Mesodermal cell (in vitro differentiated cells): ENCODE results near the gene ACOXL.

Experiments used
- H3K27ac ChIP-seq: 2 replicates; pipeline ENCODE4 v1.7.0; 2013; ENCODE audit warnings: mild to moderate bottlenecking, low read depth, low read length, moderate library complexity; ENCODE audit not compliant: severe bottlenecking
- H3K36me3 ChIP-seq: 2 replicates; pipeline ENCODE4 v1.7.1; 2013; ENCODE audit warnings: mild to moderate bottlenecking, low read length, moderate library complexity; ENCODE audit not compliant: control insufficient read depth, insufficient read depth
- H3K4me1 ChIP-seq: one replicate; pipeline ENCODE4 v1.7.1; 2013; ENCODE audit warnings: mild to moderate bottlenecking, low read length; ENCODE audit not compliant: insufficient read depth, control insufficient read depth, poor library complexity, severe bottlenecking
- H3K4me3 ChIP-seq: 2 replicates; pipeline ENCODE4 v1.7.0; 2013; ENCODE audit warnings: low read length, control low read depth, mild to moderate bottlenecking; ENCODE audit not compliant: insufficient read depth, poor library complexity, severe bottlenecking; ENCODE audit errors: extremely low read depth
- H3K9me3 ChIP-seq: 2 replicates; pipeline ENCODE4 v1.7.1; 2013; ENCODE audit warnings: mild to moderate bottlenecking, low read length, moderate library complexity; ENCODE audit not compliant: control insufficient read depth
- WGBS, 2 experiments: methylation state at CpG; one replicate each; pipeline ENCODE4 v1.1.5; 2013; ENCODE audit warnings: missing lambda C conversion rate in 2 of 2; ENCODE audit not compliant: insufficient coverage in 2 of 2; 5-methylcytosine and 5-hydroxymethylcytosine counted together

ACOXL gene

DNA sequence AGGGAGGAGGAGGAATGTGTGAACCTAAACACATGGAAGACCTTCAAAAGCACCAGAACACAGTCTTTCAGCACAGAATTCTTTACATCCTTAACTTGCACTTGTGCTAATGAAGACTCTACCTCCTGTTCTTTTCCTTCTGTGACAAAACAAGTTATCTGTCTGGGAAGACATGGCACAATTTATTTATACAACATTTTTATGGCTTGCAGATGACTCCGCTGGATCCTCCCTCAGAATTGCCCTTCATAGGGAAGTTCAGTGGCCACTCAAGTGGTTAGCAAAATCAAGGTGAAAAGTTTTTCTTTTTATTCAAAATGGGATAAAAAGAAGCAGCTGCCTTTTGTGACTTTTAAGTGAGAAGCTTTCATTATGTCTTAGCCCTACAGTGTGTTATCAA is 409.7 kb downstream of the ACOXL start:
- no peak overlapping the region for H3K4me3 ChIP-seq
- no peaks in the 10 kb centered on the region for H3K9me3 ChIP-seq
- H3K27ac ChIP-seq = no peak overlapping the region
- peaks cover 16% of the 10 kb centered on the region for H3K36me3 ChIP-seq
- 100% methylated on average over 1 of the region's 1 CpG; no CpG with 5 or more reads in 1 of the 2 experiments for WGBS, 2 experiments
- no peaks in the 10 kb centered on the region for H3K4me1 ChIP-seq

DNA sequence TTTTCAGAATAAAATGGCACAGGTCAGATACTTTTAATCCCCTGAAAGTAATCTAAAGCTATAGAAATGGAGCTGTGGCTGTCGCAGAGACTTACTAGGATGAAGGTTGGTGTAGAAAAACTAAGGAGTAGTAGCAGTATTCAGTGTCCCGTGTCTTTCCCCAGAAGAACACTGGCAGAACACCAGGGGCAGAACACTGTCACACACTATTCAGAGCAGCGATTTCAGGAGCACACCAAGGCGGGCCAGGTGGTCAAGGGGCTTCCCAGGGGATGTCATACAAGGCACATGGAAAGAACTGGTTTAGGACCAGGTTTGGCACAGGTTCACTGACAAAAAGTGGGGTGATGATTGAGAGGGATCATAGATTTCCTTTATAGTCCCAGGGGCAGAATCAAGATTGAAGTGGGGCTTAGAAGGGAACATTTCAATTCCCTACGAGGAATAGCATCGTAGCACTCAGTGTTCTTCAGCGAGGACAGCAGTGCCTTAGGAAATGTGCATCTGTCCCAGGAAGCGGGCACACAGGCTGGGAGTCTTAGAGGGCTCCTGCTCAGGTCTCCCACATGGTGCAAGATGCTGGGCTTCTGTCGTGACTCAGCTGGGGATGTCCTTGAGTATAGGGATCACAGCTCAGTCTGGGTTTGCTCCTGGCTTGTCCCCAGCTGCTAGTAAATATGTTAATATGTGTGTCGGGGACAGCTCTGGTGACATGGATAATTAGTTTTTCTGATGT is 410.9 kb downstream of the ACOXL start:
- no peak overlapping the region for H3K4me3 ChIP-seq
- H3K4me1 ChIP-seq = no peaks in the 10 kb centered on the region
- no peaks in the 10 kb centered on the region for H3K9me3 ChIP-seq
- H3K36me3 ChIP-seq = peaks cover 16% of the 10 kb centered on the region
- no peak overlapping the region for H3K27ac ChIP-seq
- WGBS, 2 experiments = 90 to 94% methylated on average over 7 to 9 of the region's 10 CpGs

DNA sequence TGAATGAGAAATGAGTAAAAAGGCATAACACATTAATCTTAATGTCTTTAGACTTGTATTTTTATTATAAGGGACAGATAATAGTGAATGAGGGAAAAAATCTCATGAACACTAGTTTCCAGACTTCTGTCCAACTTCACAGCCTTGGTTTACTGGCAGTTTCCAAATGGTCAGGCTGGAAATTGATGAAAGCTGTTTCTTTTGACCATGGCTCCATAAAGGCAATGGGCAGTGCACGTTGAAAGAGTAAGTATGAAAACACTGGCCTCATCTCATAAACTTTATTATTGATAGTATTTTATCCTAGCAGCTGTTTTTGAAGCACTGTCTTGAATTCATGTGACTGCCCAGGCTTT is 411.4 kb downstream of the ACOXL start:
- Histone ChIP-seq H3K4me3 (no peak overlapping the region), H3K27ac (no peak overlapping the region), H3K9me3 (no peaks in the 10 kb centered on the region), H3K4me1 (no peaks in the 10 kb centered on the region), H3K36me3 (peaks cover 16% of the 10 kb centered on the region)
- no CpG with 5 or more reads among the region's 1 CpG for WGBS, 2 experiments

DNA sequence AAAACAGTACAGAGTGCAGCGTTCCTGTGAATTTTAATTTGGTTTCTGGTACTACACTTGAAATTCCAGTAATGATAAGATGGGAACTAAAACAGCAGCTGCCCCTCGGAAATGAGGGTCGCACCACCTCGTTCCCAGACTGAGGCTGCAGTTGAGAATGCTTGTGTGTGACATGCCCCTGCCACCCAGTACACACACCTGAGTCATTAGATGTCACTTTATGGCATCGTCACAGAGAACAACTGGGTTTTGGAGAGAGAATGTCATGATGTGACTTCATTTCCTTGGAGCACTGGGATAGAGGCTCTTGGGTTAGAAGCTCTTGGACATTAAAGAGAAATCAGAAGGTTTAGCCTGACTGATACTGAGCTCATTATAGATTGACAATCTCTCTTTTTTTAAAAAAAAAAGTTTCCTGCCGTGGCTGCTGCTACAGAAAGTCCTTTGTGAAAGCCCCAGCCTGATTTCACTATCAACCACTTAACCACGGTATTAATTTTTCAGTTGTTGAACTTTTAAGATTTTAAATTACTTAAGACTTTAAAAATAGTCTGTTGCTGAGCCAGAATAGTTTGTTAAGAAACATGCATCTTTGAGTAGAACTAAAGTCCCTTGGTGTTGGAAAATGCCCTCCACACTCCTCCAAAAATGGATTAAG is 412.9 kb downstream of the ACOXL start:
- H3K27ac ChIP-seq = no peak overlapping the region
- H3K4me3 ChIP-seq = no peak overlapping the region
- H3K4me1 ChIP-seq = no peaks in the 10 kb centered on the region
- H3K9me3 ChIP-seq = no peaks in the 10 kb centered on the region
- 72 to 100% methylated on average over 3 to 4 of the region's 7 CpGs for WGBS, 2 experiments
- peaks cover 17% of the 10 kb centered on the region for H3K36me3 ChIP-seq

DNA sequence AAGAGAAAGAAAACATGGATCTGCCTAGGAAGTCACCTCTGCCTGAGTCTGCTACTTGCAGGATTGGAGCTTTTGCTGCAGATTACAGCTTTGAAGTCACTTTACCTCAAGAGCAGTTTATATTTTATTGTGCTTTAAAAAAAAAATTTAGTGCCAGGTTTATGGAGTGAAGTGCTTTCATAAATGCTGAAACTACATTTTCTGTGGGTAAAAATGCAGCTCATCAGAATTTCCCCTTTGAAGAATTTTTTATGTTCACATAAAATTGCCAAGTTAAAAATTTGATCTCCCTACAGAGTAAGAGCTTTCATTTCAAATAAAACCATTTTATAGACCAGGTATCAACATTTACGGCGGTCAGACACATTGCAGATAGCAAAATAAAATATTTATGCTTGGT is 413.6 kb downstream of the ACOXL start:
- no peaks in the 10 kb centered on the region for H3K9me3 ChIP-seq
- no peak overlapping the region for H3K4me3 ChIP-seq
- peaks cover 20% of the 10 kb centered on the region for H3K36me3 ChIP-seq
- no peak overlapping the region for H3K27ac ChIP-seq
- H3K4me1 ChIP-seq = no peaks in the 10 kb centered on the region
- WGBS, 2 experiments = no CpG with 5 or more reads among the region's 2 CpGs

DNA sequence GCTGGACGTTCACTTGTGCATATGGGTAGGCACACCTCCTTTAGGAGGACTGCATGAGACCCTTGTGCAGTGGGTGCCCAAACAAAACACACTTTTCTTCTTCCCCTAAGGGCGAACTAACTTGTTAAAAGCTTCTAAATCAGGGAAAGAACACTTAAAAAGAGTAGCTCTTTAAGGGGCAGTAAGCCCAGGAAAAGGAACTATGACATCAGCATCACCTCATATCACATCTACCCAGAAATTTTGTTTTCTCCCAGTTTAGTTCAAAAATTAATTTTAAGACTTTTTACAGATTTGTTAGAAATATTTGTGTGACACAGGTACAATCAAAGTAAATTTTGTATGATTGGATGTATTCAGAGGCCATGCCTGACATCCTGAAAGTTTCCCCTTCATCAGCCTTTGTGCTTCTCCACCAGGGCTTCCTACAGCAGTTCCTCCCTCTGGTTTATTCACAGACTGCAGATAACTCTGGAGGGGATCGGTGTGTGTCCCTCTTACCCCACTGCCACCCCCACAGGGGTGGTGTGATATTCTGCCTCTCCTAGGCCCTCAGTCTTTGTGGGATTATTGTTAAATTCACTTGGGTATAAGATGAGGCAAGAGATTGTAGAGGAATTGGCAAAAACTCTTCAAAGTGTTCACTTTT is 416.0 kb downstream of the ACOXL start:
- no peaks in the 10 kb centered on the region for H3K9me3 ChIP-seq
- H3K4me1 ChIP-seq = no peaks in the 10 kb centered on the region
- no peak overlapping the region for H3K27ac ChIP-seq
- H3K36me3 ChIP-seq = peaks cover 32% of the 10 kb centered on the region
- H3K4me3 ChIP-seq = no peak overlapping the region
- WGBS, 2 experiments = 100% methylated on average over 1 of the region's 3 CpGs; no CpG with 5 or more reads in 1 of the 2 experiments

DNA sequence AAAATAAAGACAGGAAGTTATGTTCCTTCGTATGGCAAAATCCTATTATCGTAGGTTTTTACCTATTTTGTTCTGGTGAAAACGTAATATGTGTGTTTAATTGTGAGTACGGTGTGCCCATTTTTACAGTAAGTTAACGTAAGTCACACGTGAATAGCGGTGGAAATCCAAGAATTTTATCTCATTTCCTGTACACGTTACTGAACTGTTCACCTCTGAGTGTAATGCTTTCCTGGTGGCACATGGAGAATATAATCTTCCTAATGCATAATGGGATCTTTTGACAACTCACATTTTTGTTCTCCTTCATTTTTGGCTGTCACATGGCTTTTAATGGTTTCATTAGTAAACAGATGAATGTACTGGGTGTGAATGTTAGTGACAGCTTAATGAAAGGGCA is 416.6 kb downstream of the ACOXL start:
- no peak overlapping the region for H3K27ac ChIP-seq
- WGBS, 2 experiments = 93 to 99% methylated on average over 7 to 8 of the region's 8 CpGs
- no peaks in the 10 kb centered on the region for H3K9me3 ChIP-seq
- no peaks in the 10 kb centered on the region for H3K4me1 ChIP-seq
- peaks cover 36% of the 10 kb centered on the region for H3K36me3 ChIP-seq
- H3K4me3 ChIP-seq = no peak overlapping the region

DNA sequence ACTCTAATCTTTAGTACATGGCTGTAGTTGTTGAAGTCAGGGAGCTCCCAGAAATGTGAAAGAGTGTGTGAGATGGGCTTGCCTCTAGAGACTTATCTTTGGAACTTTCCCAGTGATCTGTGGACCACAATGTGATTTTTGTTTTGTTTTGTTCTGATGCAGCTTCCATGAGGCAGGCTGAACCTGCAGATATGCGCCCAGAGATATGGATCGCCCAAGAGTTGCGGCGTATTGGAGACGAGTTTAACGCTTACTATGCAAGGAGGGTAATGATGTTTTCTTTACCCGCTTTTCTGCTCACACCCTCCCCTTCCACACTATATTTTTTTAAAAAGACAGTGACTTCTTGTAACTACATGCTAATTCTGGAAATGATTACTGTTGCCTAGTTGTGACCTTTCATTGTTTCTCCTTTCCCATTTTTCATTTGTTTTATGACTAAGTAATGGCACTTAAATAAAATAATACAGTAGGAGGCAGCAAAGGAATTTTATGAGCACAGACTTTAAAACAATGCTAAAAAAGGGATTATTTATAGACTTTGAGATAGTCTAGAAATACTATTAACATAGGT is 417.6 kb downstream of the ACOXL start:
- no peak overlapping the region for H3K4me3 ChIP-seq
- H3K27ac ChIP-seq = no peak overlapping the region
- peaks cover 2% of the 10 kb centered on the region for H3K4me1 ChIP-seq
- H3K9me3 ChIP-seq = no peaks in the 10 kb centered on the region
- 92% methylated on average over 2 of the region's 7 CpGs; no CpG with 5 or more reads in 1 of the 2 experiments for WGBS, 2 experiments
- peaks cover 42% of the 10 kb centered on the region for H3K36me3 ChIP-seq

DNA sequence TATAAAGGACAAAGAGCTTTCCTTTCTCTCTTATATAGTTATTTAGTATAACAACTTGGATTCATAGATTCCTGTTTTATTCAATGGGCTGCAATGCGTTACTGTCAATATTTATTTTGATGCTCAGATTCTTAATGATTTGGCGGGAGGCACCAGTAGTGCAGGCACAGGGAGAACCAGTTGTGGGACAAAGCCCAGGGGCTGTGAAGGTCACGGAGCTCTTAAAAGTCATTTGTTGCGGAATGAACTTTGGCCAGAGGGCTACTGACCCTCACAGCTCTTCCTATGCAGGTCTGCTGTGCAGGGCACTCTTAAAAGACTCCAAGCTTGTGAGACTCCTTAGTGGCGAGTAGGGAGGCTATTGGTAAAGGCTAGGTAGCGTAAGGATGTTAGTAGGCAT is 422.4 kb downstream of the ACOXL start:
- no peak overlapping the region for H3K4me3 ChIP-seq
- peaks cover 15% of the 10 kb centered on the region for H3K4me1 ChIP-seq
- no peak overlapping the region for H3K27ac ChIP-seq
- no peaks in the 10 kb centered on the region for H3K9me3 ChIP-seq
- 94 to 95% methylated on average over 4 to 6 of the region's 6 CpGs for WGBS, 2 experiments
- H3K36me3 ChIP-seq = peaks cover 53% of the 10 kb centered on the region

DNA sequence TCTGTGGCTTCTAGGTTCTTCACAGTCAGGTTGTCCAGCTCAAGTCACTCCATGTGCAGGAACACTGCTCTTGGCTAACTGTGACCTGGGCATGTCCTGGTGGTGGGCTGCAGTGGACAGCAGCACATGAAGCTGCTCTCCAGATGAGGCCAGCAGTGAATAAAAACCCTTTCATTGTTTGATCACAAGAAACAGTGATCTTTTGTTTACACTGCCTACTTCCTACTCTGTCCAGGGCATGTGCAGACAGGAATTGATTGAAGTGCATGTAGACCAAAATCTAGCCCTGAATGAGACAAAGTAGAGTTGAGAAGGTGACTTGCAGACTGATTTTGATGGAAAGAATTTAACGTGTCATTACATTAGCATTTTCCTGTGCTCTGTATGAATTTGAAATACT is 423.2 kb downstream of the ACOXL start:
- H3K36me3 ChIP-seq = peaks cover 45% of the 10 kb centered on the region
- H3K4me3 ChIP-seq = no peak overlapping the region
- peaks cover 22% of the 10 kb centered on the region for H3K4me1 ChIP-seq
- WGBS, 2 experiments = 100% methylated on average over 1 of the region's 1 CpG; no CpG with 5 or more reads in 1 of the 2 experiments
- H3K9me3 ChIP-seq = no peaks in the 10 kb centered on the region
- H3K27ac ChIP-seq = no peak overlapping the region
